Inflammatory macrophage treated with lipopolysaccharide for 1 hour (primary cell): Measurements from ENCODE around the gene TUBGCP3.
"Not testable (repeated sequence)": the region's sequence is repeated elsewhere in the genome, so short reads cannot be mapped to it uniquely, and the experiment has no call there.

Experiments used
- DNase-seq, 2 donors: peaks; one replicate each; pipeline ENCODE4 v3.0.0-alpha.2; 2020 to 2022

Gene TUBGCP3, protein sequence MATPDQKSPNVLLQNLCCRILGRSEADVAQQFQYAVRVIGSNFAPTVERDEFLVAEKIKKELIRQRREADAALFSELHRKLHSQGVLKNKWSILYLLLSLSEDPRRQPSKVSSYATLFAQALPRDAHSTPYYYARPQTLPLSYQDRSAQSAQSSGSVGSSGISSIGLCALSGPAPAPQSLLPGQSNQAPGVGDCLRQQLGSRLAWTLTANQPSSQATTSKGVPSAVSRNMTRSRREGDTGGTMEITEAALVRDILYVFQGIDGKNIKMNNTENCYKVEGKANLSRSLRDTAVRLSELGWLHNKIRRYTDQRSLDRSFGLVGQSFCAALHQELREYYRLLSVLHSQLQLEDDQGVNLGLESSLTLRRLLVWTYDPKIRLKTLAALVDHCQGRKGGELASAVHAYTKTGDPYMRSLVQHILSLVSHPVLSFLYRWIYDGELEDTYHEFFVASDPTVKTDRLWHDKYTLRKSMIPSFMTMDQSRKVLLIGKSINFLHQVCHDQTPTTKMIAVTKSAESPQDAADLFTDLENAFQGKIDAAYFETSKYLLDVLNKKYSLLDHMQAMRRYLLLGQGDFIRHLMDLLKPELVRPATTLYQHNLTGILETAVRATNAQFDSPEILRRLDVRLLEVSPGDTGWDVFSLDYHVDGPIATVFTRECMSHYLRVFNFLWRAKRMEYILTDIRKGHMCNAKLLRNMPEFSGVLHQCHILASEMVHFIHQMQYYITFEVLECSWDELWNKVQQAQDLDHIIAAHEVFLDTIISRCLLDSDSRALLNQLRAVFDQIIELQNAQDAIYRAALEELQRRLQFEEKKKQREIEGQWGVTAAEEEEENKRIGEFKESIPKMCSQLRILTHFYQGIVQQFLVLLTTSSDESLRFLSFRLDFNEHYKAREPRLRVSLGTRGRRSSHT

DNA sequence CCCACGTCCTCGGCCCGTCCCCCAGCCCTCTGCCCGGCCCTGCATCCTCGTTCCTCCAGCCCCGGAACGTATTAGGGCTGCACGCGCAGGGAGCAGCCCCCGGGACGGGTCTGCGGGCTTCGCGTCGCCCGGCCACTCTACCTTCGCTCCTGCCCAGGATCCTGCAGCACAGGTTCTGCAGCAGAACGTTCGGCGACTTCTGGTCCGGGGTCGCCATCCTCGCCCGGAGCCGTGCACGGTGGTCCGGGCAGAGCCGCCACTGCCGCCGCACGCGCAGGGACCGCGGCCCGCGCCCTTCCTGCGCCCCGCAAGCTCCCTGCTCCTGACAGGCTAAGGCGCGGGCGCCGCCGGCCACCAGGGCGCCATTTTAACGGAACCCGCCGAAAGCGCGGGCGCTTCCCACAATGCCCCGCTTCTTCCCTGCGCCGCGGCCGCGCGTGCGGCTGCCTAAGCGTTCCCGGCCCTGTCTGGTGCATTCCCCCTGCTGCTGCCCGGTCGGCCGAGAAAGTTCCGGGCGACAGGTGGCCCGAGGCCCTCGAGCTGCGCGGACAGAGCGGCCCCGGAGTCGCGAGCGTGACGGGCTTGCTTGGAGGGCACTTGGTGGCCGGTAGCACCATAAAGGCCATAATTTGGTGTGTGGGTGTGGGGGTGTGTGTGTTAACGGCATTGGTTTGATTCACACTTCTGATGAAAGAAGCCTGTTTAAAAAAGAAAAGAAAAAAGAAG is at the start of gene TUBGCP3:
TSS of gene TUBGCP3 (minus strand) at position 390 of the 726 bp plus-strand sequence. CDS start at position 217, 173 bp downstream.
- peak; percentile 71 to 85 for DNase-seq

DNA sequence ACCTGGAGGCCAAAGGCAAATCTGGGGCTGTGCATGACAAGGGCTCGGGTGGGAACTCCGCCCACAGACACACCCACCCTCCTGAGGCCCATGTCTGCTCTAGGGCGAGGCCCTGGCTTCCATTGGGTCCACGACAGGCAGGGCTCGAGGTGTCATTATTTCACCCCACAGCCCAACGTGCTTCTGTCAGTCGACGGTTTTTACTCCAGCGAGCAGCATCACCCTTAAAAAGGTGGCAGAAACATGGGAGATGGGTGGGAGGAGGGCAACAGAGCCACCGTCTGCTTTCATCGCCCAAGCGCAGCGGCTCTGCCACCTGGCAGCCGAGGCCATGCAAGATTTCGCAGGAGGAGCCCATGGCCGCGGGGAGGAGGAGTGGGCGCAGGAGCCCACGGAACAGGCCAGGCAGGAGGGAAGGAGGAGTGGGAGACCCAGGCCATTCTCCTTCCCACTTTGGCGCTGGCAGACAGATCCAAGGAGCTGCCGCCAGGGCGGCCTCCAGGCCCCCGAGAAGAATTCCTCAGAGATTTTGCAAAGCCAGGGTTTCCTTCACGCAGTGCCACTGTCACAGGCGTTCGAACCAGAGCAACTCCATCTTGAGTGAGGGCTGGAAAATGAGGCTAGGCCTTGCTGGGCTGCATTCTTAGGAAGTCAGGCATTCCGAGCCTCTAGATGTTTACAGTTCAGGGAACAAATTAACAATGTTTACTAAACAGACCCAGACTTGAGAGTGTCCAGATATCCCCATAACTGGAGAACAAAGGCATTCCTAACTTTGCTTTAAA is 49.3 kb upstream of the TUBGCP3 start:
- no peak for DNase-seq

DNA sequence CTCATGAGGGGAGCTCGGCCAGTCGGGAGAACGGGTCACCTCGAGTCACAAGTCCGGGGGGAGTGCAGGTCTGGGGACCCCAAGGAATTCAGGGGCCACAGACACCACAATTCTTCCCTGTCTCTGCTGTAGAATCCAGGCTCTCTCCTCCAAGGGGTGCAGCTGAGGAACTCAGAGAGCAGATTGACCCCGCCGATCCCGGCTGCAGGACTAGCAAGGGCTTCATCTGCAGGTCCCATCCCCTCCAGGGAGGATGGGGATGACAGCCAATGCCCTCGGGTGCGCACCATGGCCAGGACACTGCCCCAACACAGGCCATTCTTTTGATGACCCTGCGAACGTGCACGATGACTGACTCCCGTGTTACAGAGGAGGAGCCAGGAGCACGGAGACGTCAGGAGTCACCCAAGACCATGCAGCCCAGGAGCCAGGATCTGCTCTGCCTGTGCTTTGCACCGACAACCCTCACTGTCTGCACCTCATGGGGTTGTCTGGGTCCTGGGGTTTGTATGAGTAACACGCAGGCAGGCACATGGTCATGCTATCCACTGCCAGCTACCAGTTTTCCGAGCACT is 48.5 kb upstream of the TUBGCP3 start:
- DNase-seq, result no peak

DNA sequence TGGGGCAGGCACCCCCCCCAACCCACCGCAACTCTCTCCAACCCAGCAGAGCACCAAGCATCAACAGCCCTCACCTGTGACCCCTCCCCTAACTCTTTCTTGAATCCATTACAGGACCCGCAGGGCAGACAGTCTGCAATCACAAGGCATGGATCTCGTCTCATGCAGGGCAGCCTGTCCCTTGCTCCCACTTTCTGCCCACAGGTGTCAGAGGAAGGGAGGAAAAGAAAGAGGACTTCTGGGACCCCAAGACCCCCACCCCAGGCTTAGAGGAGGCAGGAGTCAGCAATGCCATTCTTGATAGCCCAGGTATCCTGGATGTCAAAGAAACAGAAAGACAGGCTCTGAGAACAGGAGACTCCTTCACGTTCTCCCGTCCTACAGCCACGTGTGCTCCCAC is 47.4 kb upstream of the TUBGCP3 start:
- no peak for DNase-seq

DNA sequence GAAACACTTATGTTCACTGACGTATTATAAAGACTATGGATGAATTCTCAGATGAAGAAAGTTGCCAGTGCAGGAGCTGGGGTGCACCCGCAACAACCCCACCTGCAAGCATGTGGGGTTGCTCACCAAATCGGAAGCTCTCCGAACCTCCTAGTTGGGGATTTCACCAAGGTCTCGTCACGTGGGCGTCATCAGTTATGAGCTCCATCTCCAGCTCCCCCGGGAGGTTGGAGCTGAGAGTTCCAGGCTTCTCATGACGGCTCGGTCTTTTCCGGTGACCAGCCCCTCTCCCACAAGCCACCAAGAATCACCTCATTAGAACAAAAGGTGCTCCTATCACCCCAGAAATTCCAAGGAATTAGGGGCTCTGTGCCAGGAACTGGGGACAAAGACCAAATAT is 46.1 kb upstream of the TUBGCP3 start:
- DNase-seq, result no peak

DNA sequence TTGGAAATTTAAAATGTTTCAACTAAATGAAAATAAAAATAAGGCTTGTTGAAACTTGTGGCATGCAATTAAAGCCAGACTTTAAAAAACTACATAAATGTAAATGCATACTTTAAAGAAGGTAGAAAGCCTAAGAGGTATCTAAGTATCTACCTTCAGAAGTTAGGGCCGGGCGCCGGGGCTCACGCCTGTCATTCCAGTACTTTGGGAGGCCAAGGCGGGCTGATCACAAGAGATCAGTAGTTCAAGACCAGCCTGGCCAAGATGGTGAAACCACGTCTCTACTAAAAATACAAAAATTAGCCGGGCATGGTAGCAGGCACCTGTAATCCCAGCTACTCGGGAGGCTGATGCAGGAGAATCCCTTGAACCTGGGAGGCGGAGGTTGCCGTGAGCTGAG is 42.3 kb upstream of the TUBGCP3 start:
- not testable (repeated sequence) for DNase-seq

DNA sequence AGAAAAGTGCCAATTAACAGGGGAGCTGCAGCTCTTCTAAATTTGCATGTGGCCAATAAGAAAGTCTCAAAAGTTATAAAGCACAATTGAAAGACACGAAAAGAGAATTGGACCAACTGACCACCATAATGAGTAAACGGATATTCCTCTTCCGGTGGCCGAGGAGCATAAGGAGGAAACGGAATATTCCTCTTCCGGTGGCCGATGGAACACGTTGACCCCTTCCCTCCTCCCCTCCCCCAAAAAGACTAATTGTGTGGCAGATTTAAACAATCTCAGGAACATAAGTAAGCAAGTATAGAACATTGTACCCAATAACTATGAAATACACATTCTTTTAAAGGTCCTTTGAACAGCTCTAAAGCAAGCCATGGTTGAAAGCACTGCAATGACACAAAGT is 41.2 kb upstream of the TUBGCP3 start:
- no peak for DNase-seq

DNA sequence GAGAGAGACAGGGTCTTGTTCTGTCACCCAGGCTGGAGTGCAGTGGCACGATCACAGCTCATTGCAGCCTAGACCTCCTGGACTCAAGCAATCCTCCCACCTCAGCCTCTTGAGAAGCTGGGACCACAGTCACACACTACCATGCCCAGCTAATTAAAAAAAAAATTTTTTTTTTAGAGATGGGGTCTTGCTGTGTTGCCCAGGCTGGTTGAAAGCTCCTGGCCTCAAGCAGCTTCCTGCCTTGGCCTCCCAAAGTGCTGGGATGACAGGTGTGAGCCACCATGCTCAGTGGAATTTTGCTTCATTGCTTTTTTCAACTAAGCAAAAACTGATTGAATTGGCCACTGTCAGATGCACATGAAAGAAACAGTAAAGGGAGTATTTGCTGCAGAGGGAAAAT is 39.7 kb upstream of the TUBGCP3 start:
- not testable (repeated sequence) for DNase-seq

DNA sequence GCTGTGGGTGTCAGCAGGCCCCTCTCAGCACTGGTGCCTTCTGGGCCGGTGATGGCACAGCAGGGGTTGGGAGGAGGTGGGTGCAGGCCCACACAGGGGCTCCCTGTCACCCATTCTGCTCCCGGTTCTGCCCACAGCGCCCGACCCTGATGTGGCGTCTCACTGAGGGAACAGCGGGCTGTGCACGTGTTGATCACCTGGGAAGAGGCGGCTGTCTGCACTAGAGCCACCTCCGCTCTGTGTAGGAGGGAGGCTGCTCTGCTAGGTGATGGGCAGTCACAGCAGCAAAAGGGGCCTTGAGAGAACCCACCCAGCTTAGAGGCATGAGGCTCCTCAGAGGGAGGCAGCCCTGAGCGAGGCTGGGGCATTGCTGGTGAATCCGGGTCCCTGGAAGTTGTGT is 39.2 kb upstream of the TUBGCP3 start:
- DNase-seq, result no peak

DNA sequence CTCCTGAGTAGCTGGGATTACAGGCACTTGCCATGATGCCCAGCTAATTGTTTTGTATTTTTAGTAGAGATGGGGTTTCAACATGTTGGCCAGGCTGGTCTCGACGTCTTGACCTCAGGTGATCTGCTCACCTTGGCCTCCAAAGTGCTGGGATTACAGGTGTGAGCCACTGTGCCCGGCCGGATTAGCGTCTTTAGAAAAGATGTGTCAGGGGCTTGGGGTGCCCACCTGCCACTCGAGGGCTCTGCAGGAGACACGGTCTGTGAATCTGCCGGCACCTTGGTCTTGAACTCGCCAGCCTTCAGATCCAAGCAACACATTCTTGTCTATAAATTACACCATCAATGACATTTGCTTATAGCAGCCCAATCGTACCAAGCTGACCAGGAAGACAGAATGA is 38.8 kb upstream of the TUBGCP3 start:
- no peak for DNase-seq

DNA sequence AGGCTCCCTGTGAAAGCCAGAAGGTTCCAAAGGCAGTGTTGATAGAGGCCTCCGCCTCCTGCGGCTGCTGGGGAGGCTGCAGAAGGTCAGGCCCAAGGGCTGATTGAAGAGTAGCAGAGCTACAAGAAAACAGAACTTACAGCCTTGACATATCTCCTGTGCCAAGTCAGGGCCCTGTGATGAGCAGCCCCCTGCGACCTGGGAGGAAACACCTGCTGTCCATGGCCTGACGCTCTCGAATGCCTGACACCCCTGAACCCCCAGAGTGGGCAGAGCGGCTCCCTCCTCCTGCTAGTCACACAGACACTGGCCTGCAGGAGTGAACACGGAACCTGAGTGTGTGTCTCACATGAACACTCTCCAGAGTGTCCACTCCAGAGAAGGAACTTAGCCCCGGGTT is 38.2 kb upstream of the TUBGCP3 start:
- DNase-seq, result no peak

DNA sequence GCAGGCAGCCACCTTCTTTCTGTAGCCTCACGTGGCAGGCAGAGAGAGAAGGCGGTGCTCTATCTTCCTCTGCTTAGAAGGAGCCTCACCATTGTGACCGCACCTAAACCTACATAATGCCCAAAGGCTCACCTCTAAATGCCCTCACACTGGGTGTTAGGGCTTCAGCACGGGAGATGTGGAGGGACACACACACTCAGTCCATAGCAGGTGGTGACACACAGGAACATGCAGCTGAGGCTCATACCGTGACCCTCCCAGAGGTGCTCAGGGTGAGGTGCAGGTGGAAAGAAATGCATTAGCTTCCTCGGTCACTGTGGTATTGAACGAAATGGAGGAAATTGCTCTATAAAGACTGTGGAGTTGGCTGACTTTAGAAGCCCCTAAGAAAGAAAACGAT is 37.7 kb upstream of the TUBGCP3 start:
- DNase-seq, result no peak

DNA sequence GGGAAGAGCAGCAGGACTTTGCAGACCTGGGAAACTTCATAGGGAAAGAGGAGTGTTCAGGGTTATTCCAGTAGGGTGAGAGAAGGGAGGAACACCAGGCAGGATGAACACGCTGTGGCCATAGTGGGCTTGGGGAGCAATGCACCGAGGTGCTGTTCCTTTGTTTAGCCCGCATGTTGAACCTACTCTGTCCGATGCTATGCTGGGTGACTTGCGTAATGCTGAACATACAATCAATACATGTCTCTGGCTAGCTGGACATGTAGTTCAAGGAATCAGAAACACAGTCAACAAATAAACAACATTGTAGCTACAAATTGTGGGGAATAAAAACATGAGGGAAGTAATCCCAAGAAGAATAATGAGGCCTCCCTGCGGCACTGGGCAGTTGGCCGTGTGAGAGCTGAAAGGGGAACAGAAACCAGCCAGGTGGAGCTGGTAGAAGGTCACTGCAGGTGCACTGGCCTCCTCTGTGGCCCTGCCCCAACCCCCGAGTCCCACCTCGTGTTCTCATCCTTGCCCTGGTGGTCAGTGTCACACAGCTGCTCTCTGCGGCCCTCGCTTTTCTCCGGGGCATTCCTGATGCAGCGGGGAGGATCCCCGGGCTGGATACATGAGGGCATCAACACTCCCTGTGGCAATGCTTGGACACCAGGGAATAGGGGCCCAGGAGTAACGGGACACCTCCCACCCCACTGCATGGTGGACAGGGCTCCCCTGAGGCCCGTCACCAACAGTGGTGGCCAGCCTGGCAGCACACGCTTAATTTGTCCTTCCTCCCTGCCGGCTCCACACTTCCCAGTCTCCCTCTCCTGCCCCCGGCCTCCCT is 36.9 kb upstream of the TUBGCP3 start:
- no peak for DNase-seq

DNA sequence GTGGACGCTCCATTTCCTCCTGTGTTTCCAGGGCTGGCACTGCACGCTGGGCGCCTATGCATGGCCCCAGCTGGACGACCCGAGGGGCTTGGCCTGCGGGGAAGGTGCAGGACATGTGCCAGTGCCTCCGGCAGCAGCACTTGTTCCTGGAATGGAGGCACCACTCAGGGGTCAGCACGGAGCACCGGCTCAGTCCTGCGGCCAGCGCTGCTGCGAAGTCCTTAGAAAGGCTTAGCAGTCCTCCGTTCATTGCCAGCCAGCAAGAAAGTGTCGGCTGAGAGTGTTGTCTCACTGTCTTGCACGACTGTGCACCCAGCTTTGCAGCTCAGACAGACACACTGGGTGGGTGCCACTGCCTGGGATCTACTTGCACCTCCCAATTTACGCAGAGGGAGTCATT is 36.1 kb upstream of the TUBGCP3 start:
- no peak for DNase-seq

DNA sequence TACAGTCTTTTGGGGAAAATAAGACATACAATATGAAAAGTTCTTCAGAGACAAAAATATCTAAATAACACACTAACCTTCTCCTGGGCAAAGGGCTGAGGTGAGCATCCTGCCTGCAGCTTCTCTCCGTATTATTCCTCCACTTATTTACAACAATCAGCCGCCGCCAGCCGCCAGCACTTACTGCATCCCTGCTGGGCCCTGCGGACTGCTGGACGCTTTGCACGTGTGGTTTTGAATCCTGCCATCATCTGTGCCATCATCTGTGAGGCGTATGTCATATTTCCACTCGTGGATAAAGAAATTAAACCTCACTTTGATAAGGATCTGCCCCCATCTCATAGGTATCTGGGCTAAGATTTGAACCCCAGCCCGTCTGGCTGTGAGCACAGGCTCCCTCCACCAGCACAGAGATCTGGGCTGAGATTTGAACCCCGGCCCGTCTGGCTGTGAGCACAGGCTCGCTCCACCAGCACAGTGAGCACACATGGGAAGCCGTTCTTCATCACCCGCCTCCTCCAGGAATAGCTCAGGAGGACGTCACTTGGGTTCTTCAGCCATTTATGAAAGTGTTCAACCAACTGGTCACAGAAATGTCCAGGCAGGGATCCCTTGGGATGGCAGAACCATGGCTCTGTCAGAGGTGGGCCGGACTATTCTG is 35.2 kb upstream of the TUBGCP3 start:
- DNase-seq, result no peak

DNA sequence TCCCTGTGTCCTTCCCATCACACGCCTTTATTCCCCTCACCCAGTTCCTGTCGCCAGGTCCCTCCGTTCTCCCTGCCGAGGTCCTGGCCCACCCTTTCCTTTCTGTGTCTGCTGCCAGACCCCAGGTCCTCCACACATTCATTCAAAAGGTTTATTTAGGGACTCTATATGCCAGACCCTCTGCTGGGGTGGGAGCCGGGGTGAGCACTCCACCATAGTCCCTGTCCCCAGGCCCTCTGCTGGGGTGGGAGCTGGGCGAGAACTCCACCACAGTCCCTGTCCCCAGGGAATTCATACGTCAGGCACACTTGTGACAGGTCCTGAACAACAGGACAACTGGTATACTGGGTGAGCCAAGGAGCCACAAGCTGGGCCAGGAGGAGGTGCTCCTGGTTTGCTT is 34.4 kb upstream of the TUBGCP3 start:
- DNase-seq, result no peak

DNA sequence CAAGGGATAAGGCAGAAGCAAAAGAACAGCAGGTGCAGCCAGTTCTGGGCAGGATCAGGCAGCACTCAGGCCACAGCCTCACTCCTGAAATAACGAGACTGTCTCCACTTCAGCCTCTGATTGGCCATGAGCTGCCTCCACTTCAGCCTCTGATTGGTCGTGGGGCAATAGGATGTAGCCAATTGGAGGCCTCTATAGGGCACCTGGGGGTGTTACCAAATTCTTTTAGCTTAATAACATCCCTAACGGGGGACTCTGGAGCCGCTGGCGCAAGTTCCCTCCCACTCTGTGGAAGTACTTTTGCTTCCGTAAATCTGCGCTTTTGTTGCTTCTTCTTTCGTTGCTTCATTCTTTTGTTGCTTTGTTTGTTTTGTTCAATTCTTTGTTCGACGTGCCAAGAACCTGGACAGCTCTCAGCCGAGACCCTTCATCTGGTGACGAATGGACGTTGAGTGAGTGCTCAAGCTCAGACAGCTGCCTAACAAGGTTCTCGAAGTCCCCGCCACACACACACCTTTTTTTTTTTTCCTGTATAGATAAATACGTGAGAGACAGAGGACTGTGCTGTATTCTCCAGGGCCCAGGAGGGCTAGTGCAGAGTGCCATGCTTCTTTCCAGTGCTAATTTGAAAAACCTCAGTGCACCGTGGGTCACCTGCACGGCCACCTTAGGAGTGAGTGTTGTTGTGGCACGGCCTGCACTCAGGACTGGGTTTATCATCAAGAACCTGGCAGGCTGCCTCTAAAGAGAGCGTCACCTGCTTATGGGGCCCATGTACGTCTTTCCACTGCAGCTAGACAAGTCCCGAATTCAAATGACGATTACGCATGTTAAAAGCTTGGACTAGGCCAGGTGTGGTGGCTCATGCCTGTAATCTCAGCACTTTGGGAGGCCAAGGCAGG is 32.0 kb upstream of the TUBGCP3 start:
- DNase-seq, result peak in 1 of 2 donors; percentile 12

DNA sequence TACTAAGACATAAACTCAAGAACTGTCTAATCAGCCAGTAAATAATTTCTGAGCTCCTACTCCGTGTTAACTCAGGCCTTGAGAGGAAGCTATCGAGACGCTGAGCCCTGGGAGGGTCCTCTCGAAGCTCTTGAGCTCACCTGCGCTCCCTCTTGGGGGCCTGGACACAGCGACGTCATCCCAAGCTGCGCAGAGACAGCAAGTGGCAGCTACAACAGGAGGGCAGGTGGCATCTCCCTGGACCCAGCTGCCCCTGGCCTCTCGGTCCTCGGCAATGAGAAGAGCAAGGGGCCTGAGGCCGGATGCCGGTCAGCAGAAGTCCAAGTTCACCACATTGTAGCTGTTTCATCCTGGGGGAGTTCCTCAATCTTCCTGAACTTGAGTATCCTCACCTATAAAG is 30.5 kb upstream of the TUBGCP3 start:
- no peak for DNase-seq

DNA sequence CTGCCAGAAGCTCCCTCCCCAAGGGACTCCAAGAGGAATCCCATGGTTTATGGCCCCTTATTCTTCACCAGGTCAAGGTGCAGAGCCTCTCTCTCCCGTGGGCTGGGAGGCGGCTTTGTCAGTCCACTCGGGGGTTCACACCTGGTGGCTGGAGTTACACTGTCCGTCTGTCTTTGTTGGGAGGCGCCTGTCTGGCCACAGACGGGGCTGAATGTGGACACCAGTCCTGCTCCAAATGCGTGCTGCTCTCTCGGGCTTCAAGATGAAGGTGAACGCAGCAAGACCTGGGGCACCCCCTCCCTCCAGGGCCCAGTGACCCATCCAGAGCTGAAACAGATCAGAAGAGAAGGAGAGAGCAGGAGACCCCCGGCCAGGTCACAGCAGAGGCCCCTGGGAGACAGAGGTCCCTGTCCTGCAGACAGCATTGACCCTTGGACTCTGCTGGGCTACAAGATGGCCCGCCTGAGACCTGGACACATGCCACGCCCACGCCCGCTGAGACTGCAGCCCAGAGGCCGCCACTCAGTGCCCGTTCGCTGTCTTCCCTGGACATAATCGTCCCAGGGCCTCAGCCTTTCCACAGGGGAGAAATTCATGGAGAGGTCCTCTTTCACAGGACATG is 29.9 kb upstream of the TUBGCP3 start:
- no peak for DNase-seq
